ENCODE data around the gene ZDHHC11B. TPM values are rescaled to one million over a fixed set of nuclear protein-coding genes. Genes with fewer than 3 reads are reported as not detected.

ZDHHC11B gene
- total and polyA plus RNA-seq, 12 donors, result 4.7 to 46.6 (median 10.3) TPM

DNA sequence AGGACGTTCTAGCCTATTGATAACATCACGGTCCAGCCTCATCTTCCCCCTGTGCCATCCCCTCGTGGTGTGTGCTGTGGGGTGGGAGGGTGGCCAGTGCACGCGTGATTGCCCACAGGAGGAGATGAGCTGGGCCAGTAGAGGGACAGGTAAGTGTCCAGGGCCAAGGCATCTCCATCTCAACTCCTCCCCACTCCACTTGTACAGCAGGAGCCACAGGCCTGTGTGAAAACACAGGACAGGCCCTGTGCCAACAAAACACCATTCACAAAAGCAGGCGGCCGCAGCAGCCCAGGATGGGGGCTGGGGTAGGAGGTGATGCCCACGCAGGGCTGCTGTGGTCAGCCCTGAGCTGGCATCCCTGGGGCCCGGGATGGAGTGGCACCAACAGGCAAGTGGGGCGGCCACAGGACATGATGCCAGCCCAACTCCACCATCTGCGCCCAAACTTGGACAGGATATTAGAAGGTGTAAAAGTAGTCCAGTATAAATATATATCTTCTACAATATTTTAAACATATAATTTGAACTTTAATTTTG lies 124.0 kb downstream of the ZDHHC11B start:
- DNase-seq, result no peak
- Histone ChIP-seq H3K4me1 (no peaks in the 10 kb centered on the region), H3K4me3 (no peak overlapping the region), H3K27me3 (no peaks in the 10 kb centered on the region), H3K27ac (no peak overlapping the region), H3K9me3 (peaks cover 0 to 13% (median 0%) of the 10 kb centered on the region in 11 donors), H3K36me3 (peaks cover 0 to 73% (median 5%) of the 10 kb centered on the region in 9 donors)
- TF ChIP-seq, protein P1, sequence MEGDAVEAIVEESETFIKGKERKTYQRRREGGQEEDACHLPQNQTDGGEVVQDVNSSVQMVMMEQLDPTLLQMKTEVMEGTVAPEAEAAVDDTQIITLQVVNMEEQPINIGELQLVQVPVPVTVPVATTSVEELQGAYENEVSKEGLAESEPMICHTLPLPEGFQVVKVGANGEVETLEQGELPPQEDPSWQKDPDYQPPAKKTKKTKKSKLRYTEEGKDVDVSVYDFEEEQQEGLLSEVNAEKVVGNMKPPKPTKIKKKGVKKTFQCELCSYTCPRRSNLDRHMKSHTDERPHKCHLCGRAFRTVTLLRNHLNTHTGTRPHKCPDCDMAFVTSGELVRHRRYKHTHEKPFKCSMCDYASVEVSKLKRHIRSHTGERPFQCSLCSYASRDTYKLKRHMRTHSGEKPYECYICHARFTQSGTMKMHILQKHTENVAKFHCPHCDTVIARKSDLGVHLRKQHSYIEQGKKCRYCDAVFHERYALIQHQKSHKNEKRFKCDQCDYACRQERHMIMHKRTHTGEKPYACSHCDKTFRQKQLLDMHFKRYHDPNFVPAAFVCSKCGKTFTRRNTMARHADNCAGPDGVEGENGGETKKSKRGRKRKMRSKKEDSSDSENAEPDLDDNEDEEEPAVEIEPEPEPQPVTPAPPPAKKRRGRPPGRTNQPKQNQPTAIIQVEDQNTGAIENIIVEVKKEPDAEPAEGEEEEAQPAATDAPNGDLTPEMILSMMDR (IDR thresholded peaks at IDR 0.05), result no peak
- no peak for ATAC-seq
- WGBS, 2 donors, result 97 to 98% methylated on average over 11 of the region's 11 CpGs
- intact Hi-C loops (cut with DNase I), result no loop called here

Other genes with a start within 250 kb of the ZDHHC11B start
- 1 to 10 TPM in 7 of 10 donors, under 1 TPM in 3; 0.66 to 2.0 (median 1.4) TPM for gene CEP72, start 172.4 kb downstream of the ZDHHC11B start, total RNA-seq
- 1 to 10 TPM; 1.3 to 2.4 TPM for gene CEP72, start 172.4 kb downstream of the ZDHHC11B start, polyA plus RNA-seq
- 10 to 100 TPM in 7 of 10 donors, 1 to 10 TPM in 3; 9.7 to 50.6 (median 12.9) TPM for gene TPPP, start 91.4 kb downstream of the ZDHHC11B start, total RNA-seq
- 1 to 10 TPM; 4.6 to 5.9 TPM for gene TPPP, start 91.4 kb downstream of the ZDHHC11B start, polyA plus RNA-seq
- 10 to 100 TPM in 9 of 10 donors, 1 to 10 TPM in 1; 7.8 to 54.7 (median 21.1) TPM for gene ZDHHC11, start 66.3 kb upstream of the ZDHHC11B start, total RNA-seq
- gene ZDHHC11, start 66.3 kb upstream of the ZDHHC11B start, polyA plus RNA-seq, result 10 to 100 TPM in 1 of 2 donors, 1 to 10 TPM in 1; 8.1 to 23.9 TPM
- 10 to 100 TPM; 21.4 to 42.6 (median 26.9) TPM for gene BRD9, start 108.1 kb upstream of the ZDHHC11B start, total RNA-seq
- 10 to 100 TPM; 16.7 to 23.7 TPM for gene BRD9, start 108.1 kb upstream of the ZDHHC11B start, polyA plus RNA-seq
- 1 to 10 TPM in 5 of 10 donors, under 1 TPM in 4, not detected in 1; 0.32 to 2.8 (median 1.2) TPM for gene TRIP13, start 108.2 kb upstream of the ZDHHC11B start, total RNA-seq
- gene TRIP13, start 108.2 kb upstream of the ZDHHC11B start, polyA plus RNA-seq, result under 1 TPM; 0.22 to 0.86 TPM
- gene NKD2, start 224.1 kb upstream of the ZDHHC11B start, total RNA-seq, result 1 to 10 TPM in 7 of 10 donors, under 1 TPM in 3; 0.31 to 4.5 (median 1.5) TPM
- gene NKD2, start 224.1 kb upstream of the ZDHHC11B start, polyA plus RNA-seq, result 10 to 100 TPM in 1 of 2 donors, 1 to 10 TPM in 1; 5.3 to 12.7 TPM

Data from heart right ventricle (tissue), 16 donors.